ENCODE data around the gene CDKL1. TPM values are rescaled to one million over a fixed set of nuclear protein-coding genes. Genes with fewer than 3 reads are reported as not detected.
"Not testable (repeated sequence)": the region's sequence is repeated elsewhere in the genome, so short reads cannot be mapped to it uniquely, and the experiment has no call there.

CDKL1 gene
- total and polyA plus RNA-seq, 5 donors from 2014 or later: 2.9 to 6.5 (median 4.9) TPM

- Mint-ChIP-seq H3K4me1 (peaks cover 9 to 39% (median 35%) of the 10 kb centered on the region in 4 donors), H3K4me3 (peak overlapping the region in 3 of 4 donors; percentile 29 to 91 (median 90)), H3K36me3 (peaks cover 20% of the 10 kb centered on the region), H3K27ac (peak overlapping the region in 2 of 3 donors; percentile 60 to 94)
- not testable (repeated sequence) for DNase-seq; ATAC-seq (ENCODE audit: low read depth in 2 of 2); H3K4me3 ChIP-seq (ENCODE audit: low read depth, low read length); H3K27me3 Mint-ChIP-seq; H3K9me3 ChIP-seq (ENCODE audit: control insufficient read depth in 2 of 2, low read length in 2 of 2); H3K27ac ChIP-seq (ENCODE audit: insufficient read depth, low read length, poor library complexity, severe bottlenecking); H3K27me3 ChIP-seq (ENCODE audit: control insufficient read depth, insufficient read depth, low read length); H3K9me3 Mint-ChIP-seq
- Histone ChIP-seq H3K4me1 (ENCODE audit: control insufficient read depth, insufficient read depth, low read length, poor library complexity, severe bottlenecking) (peaks cover 12% of the 10 kb centered on the region), H3K36me3 (ENCODE audit: control insufficient read depth, insufficient read depth, low read length) (peaks cover 14% of the 10 kb centered on the region)
These were observed 34.9 kb downstream of the CDKL1 start for GRCh38 chr14:50361473-50362403.

GRCh38 chr14:50360851-50361250 is 35.8 kb downstream of the CDKL1 start:
- Histone ChIP-seq H3K4me1 (ENCODE audit: control insufficient read depth, insufficient read depth, low read length, poor library complexity, severe bottlenecking) (peaks cover 12% of the 10 kb centered on the region), H3K27me3 (ENCODE audit: control insufficient read depth, insufficient read depth, low read length) (no peaks in the 10 kb centered on the region), H3K27ac (ENCODE audit: insufficient read depth, low read length, poor library complexity, severe bottlenecking) (no peak overlapping the region), H3K9me3 (ENCODE audit: control insufficient read depth in 2 of 2, low read length in 2 of 2) (no peaks in the 10 kb centered on the region), H3K4me3 (ENCODE audit: low read depth, low read length) (no peak overlapping the region), H3K36me3 (ENCODE audit: control insufficient read depth, insufficient read depth, low read length) (peaks cover 14% of the 10 kb centered on the region)
- peaks cover 0 to 3% (median 0%) of the 10 kb centered on the region in 7 donors for H3K9me3 Mint-ChIP-seq
- peaks cover 28% of the 10 kb centered on the region for H3K36me3 Mint-ChIP-seq
- ATAC-seq (ENCODE audit: low read depth in 2 of 2) (no peak), DNase-seq (no peak)
- H3K4me3 Mint-ChIP-seq: peak overlapping the region in 2 of 4 donors; percentile 19 to 29
- H3K27me3 Mint-ChIP-seq: no peaks in the 10 kb centered on the region
- peaks cover 9 to 40% (median 34%) of the 10 kb centered on the region in 4 donors for H3K4me1 Mint-ChIP-seq
- H3K27ac Mint-ChIP-seq: peak overlapping the region in 1 of 3 donors; percentile 29

- Mint-ChIP-seq H3K4me1 (peaks cover 13 to 40% (median 36%) of the 10 kb centered on the region in 4 donors), H3K9me3 (peaks cover 0 to 3% (median 0%) of the 10 kb centered on the region in 7 donors), H3K4me3 (peak overlapping the region in 2 of 4 donors; percentile 19 to 53), H3K36me3 (peaks cover 33% of the 10 kb centered on the region), H3K27ac (no peak overlapping the region), H3K27me3 (no peaks in the 10 kb centered on the region)
- no peaks in the 10 kb centered on the region for H3K9me3 ChIP-seq (ENCODE audit: control insufficient read depth in 2 of 2, low read length in 2 of 2)
- no peak for ATAC-seq (ENCODE audit: low read depth in 2 of 2)
- H3K4me3 ChIP-seq (ENCODE audit: low read depth, low read length): no peak overlapping the region
- no peaks in the 10 kb centered on the region for H3K27me3 ChIP-seq (ENCODE audit: control insufficient read depth, insufficient read depth, low read length)
- H3K4me1 ChIP-seq (ENCODE audit: control insufficient read depth, insufficient read depth, low read length, poor library complexity, severe bottlenecking): peaks cover 12% of the 10 kb centered on the region
- no peak for DNase-seq
- no peak overlapping the region for H3K27ac ChIP-seq (ENCODE audit: insufficient read depth, low read length, poor library complexity, severe bottlenecking)
- peaks cover 14% of the 10 kb centered on the region for H3K36me3 ChIP-seq (ENCODE audit: control insufficient read depth, insufficient read depth, low read length)
These were observed 36.6 kb downstream of the CDKL1 start for GRCh38 chr14:50360093-50360492.

GRCh38 chr14:50359631-50360030 is 37.0 kb downstream of the CDKL1 start:
- Histone ChIP-seq H3K36me3 (ENCODE audit: control insufficient read depth, insufficient read depth, low read length) (peaks cover 14% of the 10 kb centered on the region), H3K4me1 (ENCODE audit: control insufficient read depth, insufficient read depth, low read length, poor library complexity, severe bottlenecking) (peaks cover 12% of the 10 kb centered on the region), H3K27me3 (ENCODE audit: control insufficient read depth, insufficient read depth, low read length) (no peaks in the 10 kb centered on the region), H3K27ac (ENCODE audit: insufficient read depth, low read length, poor library complexity, severe bottlenecking) (no peak overlapping the region), H3K4me3 (ENCODE audit: low read depth, low read length) (no peak overlapping the region), H3K9me3 (ENCODE audit: control insufficient read depth in 2 of 2, low read length in 2 of 2) (no peaks in the 10 kb centered on the region)
- Mint-ChIP-seq H3K27me3 (no peaks in the 10 kb centered on the region), H3K27ac (no peak overlapping the region), H3K4me1 (peaks cover 13 to 40% (median 32%) of the 10 kb centered on the region in 4 donors), H3K9me3 (peaks cover 0 to 3% (median 0%) of the 10 kb centered on the region in 7 donors), H3K4me3 (peak overlapping the region in 1 of 4 donors; percentile 18), H3K36me3 (peaks cover 33% of the 10 kb centered on the region)
- DNase-seq (no peak), ATAC-seq (ENCODE audit: low read depth in 2 of 2) (no peak)

- DNase-seq (no peak), ATAC-seq (ENCODE audit: low read depth in 2 of 2) (no peak)
- peaks cover 14% of the 10 kb centered on the region for H3K36me3 ChIP-seq (ENCODE audit: control insufficient read depth, insufficient read depth, low read length)
- H3K9me3 ChIP-seq (ENCODE audit: control insufficient read depth in 2 of 2, low read length in 2 of 2): no peaks in the 10 kb centered on the region
- H3K4me3 ChIP-seq (ENCODE audit: low read depth, low read length): no peak overlapping the region
- peaks cover 0 to 3% (median 0%) of the 10 kb centered on the region in 7 donors for H3K9me3 Mint-ChIP-seq
- no peaks in the 10 kb centered on the region for H3K27me3 Mint-ChIP-seq
- H3K27ac ChIP-seq (ENCODE audit: insufficient read depth, low read length, poor library complexity, severe bottlenecking): no peak overlapping the region
- peaks cover 38% of the 10 kb centered on the region for H3K36me3 Mint-ChIP-seq
- H3K4me1 ChIP-seq (ENCODE audit: control insufficient read depth, insufficient read depth, low read length, poor library complexity, severe bottlenecking): no peaks in the 10 kb centered on the region
- H3K4me1 Mint-ChIP-seq: peaks cover 8 to 33% (median 23%) of the 10 kb centered on the region in 4 donors
- peak overlapping the region; percentile 8 to 79 (median 17) for H3K27ac Mint-ChIP-seq
- no peaks in the 10 kb centered on the region for H3K27me3 ChIP-seq (ENCODE audit: control insufficient read depth, insufficient read depth, low read length)
- peak overlapping the region in 1 of 4 donors; percentile 44 for H3K4me3 Mint-ChIP-seq
These were observed 38.8 kb downstream of the CDKL1 start for GRCh38 chr14:50357753-50358395.

- H3K4me3 Mint-ChIP-seq: no peak overlapping the region
- H3K27ac Mint-ChIP-seq: peak overlapping the region in 2 of 3 donors; percentile 17 to 53
- no peaks in the 10 kb centered on the region for H3K4me1 ChIP-seq (ENCODE audit: control insufficient read depth, insufficient read depth, low read length, poor library complexity, severe bottlenecking)
- peaks cover 8 to 27% (median 16%) of the 10 kb centered on the region in 4 donors for H3K4me1 Mint-ChIP-seq
- H3K27ac ChIP-seq (ENCODE audit: insufficient read depth, low read length, poor library complexity, severe bottlenecking): no peak overlapping the region
- H3K9me3 ChIP-seq (ENCODE audit: control insufficient read depth in 2 of 2, low read length in 2 of 2): no peaks in the 10 kb centered on the region
- H3K9me3 Mint-ChIP-seq: peaks cover 0 to 3% (median 0%) of the 10 kb centered on the region in 7 donors
- DNase-seq: no peak
- no peak overlapping the region for H3K4me3 ChIP-seq (ENCODE audit: low read depth, low read length)
- no peaks in the 10 kb centered on the region for H3K27me3 Mint-ChIP-seq
- H3K36me3 ChIP-seq (ENCODE audit: control insufficient read depth, insufficient read depth, low read length): peaks cover 14% of the 10 kb centered on the region
- H3K36me3 Mint-ChIP-seq: peaks cover 38% of the 10 kb centered on the region
- ATAC-seq (ENCODE audit: low read depth in 2 of 2): no peak
- no peaks in the 10 kb centered on the region for H3K27me3 ChIP-seq (ENCODE audit: control insufficient read depth, insufficient read depth, low read length)
These were observed 39.6 kb downstream of the CDKL1 start for GRCh38 chr14:50357124-50357523.

- H3K27ac Mint-ChIP-seq; H3K27me3 ChIP-seq (ENCODE audit: control insufficient read depth, insufficient read depth, low read length); H3K9me3 ChIP-seq (ENCODE audit: control insufficient read depth in 2 of 2, low read length in 2 of 2); ATAC-seq (ENCODE audit: low read depth in 2 of 2); H3K4me3 ChIP-seq (ENCODE audit: low read depth, low read length); H3K27ac ChIP-seq (ENCODE audit: insufficient read depth, low read length, poor library complexity, severe bottlenecking); DNase-seq; H3K4me3 Mint-ChIP-seq; H3K27me3 Mint-ChIP-seq; H3K4me1 ChIP-seq (ENCODE audit: control insufficient read depth, insufficient read depth, low read length, poor library complexity, severe bottlenecking); H3K9me3 Mint-ChIP-seq: not testable (repeated sequence)
- Mint-ChIP-seq H3K36me3 (peaks cover 38% of the 10 kb centered on the region), H3K4me1 (peaks cover 8 to 27% (median 15%) of the 10 kb centered on the region in 4 donors)
- peaks cover 14% of the 10 kb centered on the region for H3K36me3 ChIP-seq (ENCODE audit: control insufficient read depth, insufficient read depth, low read length)
These were observed 40.4 kb downstream of the CDKL1 start for GRCh38 chr14:50356283-50356682.
